Measurements from ENCODE around the gene TXNRD1. TPM values are rescaled to one million over a fixed set of nuclear protein-coding genes. Genes with fewer than 3 reads are reported as not detected.

The TXNRD1 gene
- total RNA-seq, 4 donors from 2014 or later: 76.0 to 141 (median 97.8) TPM

DNA sequence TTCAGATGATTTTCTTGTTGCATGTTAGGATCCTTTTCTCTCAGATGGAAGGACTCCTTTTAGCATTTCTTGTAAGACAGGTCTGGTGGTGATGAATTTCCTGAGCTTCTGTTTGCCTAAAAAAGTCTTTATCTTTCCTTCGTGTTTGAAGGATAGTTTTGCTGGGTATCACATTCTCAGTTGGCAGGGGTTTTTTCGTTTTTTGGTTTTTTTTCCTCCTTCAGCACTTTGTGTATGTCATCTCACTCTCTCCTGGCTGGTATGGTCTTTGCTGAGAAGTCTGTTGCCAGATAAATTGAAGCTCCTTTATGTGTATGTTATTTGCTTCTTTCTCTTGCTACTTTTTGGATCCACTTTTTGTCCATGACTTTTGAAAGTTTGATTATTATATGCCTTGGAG lies 15.6 kb upstream of the TXNRD1 start:
- Histone ChIP-seq H3K9me3 (no peaks in the 10 kb centered on the region), H3K27me3 (no peaks in the 10 kb centered on the region), H3K4me1 (no peaks in the 10 kb centered on the region), H3K36me3 (no peaks in the 10 kb centered on the region), H3K4me3 (no peak overlapping the region), H3K27ac (no peak overlapping the region)
- TF ChIP-seq, protein P1, sequence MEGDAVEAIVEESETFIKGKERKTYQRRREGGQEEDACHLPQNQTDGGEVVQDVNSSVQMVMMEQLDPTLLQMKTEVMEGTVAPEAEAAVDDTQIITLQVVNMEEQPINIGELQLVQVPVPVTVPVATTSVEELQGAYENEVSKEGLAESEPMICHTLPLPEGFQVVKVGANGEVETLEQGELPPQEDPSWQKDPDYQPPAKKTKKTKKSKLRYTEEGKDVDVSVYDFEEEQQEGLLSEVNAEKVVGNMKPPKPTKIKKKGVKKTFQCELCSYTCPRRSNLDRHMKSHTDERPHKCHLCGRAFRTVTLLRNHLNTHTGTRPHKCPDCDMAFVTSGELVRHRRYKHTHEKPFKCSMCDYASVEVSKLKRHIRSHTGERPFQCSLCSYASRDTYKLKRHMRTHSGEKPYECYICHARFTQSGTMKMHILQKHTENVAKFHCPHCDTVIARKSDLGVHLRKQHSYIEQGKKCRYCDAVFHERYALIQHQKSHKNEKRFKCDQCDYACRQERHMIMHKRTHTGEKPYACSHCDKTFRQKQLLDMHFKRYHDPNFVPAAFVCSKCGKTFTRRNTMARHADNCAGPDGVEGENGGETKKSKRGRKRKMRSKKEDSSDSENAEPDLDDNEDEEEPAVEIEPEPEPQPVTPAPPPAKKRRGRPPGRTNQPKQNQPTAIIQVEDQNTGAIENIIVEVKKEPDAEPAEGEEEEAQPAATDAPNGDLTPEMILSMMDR (IDR thresholded peaks at IDR 0.05): no peak
- no peak for TF ChIP-seq POLR2A (IDR thresholded peaks at IDR 0.05)
- intact Hi-C loops (cut with DNase I; ENCODE audit: low total_unique reads): loop anchor here (5.0 kb wide), 1 partner anchor 157 kb away; no protein-coding TSS in a partner anchor
- no peak for DNase-seq

DNA sequence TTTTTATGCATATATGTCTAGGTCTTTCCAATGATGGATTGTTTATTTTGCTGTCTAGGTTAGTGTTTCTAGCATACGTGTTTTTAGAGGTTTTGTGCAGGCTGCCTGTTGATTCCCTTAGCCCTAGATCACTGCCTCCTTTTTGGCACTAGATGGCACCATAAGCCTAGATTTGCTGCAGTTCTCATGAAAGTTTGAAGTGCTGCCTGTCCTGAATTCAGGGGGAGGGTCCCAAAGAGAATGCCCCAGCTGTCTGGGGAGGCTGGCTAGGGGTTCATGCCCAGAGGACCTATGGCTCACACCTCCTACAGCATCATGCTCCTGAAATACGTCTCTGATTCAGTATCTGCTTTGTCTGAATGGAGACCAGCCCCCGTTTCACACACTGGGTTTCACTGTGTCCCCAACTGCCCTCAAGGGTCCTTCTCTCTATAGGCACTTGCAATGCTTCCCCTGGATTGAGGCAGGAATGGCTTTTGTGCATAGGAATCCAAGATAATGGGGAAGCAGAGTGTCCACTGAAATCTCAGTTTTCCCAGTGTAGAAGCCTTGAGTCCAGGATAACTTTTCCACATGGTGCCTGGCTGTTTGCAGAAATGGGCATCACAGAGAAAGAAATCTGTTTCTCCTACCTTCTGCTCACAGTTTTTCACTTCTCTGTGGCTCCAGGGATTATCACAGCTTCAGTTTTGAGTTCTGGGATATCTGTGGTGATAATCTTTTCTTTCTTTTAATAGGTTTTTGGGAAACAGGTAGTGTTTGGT lies 14.2 kb upstream of the TXNRD1 start:
- no peaks in the 10 kb centered on the region for H3K36me3 ChIP-seq
- TF ChIP-seq, protein P1 (IDR thresholded peaks at IDR 0.05): peak; percentile 75 to 87 (median 84)
- no peak for TF ChIP-seq POLR2A (IDR thresholded peaks at IDR 0.05)
- intact Hi-C loops (cut with DNase I; ENCODE audit: low total_unique reads): loop anchor here (5.0 kb wide), 1 partner anchor 156 kb away; no protein-coding TSS in a partner anchor
- DNase-seq: peak in 1 of 2 donors; percentile 58
- H3K4me1 ChIP-seq: no peaks in the 10 kb centered on the region
- H3K27me3 ChIP-seq: no peaks in the 10 kb centered on the region
- H3K4me3 ChIP-seq: no peak overlapping the region
- H3K9me3 ChIP-seq: no peaks in the 10 kb centered on the region
- no peak overlapping the region for H3K27ac ChIP-seq

DNA sequence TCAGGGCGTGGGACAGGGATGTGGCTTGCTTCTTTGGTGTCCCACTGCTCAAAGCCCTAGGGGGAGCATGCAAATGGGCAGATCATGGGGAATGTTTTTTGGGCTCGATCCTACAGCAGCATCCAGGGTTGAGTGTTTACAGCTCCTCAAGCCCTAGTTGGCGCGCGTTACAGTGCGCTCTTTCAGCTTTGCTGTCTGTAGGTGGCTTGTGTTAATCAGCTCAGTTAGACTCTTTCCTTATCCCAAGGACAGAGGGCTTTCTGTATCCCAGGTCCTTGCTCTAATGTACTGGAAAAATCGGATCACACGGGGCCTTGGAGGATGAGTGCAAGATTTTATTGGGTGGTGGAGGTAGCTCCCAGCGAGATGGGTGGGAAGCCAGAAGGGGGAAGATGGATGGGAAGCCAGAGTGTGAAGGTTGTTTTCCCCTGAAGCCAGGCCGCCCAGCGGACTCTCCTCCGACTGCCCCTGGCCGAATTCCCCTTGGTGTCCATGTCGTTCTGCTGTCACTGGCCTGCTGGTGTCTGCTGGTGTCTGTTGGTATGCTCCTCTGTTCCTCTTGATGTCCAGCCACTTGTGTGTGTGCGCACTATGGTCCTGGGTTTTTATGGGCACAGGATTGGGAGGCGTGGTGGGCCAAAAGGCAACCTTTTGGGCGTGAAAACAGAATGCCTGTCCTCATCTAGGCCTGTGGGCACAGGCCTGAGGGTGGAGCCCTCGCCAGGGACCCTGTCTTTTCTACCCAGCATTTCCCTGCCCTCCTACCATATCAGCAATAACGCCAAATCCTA lies 10.7 kb upstream of the TXNRD1 start:
- TF ChIP-seq, protein P1 (IDR thresholded peaks at IDR 0.05): no peak
- TF ChIP-seq POLR2A (IDR thresholded peaks at IDR 0.05): no peak
- intact Hi-C loops (cut with DNase I; ENCODE audit: low total_unique reads): loop anchor here (5.0 kb wide), 1 partner anchor 152 kb away; no protein-coding TSS in a partner anchor
- Histone ChIP-seq H3K27me3 (no peaks in the 10 kb centered on the region), H3K4me3 (no peak overlapping the region), H3K4me1 (no peaks in the 10 kb centered on the region), H3K36me3 (no peaks in the 10 kb centered on the region), H3K9me3 (no peaks in the 10 kb centered on the region), H3K27ac (no peak overlapping the region)
- no peak for DNase-seq

DNA sequence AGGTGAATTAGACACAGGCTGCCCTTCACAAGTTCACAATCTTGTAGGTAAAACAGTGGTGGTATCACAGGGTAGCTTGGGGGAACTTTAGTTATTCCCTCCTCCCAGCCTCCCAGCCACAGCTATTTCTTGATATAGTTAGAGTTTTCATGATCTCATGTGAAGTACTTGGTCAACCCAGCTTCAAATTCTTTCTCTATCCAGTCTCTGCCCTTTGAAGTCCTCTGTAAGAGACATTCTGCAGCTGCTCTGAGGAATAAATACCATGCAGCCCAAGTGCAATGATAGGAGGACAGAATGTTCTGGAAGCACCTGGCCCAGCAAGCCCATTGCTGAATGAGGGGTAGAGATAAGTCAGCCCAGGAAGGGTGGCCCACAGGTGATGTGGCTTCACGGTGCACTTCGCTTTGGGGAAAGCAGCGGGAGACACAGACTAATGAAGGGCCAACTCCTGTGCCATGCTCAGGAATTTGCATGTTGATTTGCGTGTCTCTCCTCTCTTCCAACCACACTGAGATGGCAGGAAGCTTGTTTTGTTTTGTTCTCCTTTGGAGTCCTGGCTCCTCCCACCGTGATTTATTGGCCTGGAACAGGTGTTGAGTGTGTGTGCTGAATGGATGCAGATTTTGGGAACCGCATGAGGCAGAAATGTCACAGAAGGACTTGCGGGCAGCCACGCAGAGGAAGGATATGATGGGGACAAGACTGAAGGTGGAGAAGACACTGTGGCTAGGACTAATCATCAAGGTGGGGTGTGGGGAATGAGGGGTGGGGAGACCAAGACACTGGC lies 8.0 kb upstream of the TXNRD1 start:
- no peak overlapping the region for H3K27ac ChIP-seq
- intact Hi-C loops (cut with DNase I; ENCODE audit: low total_unique reads): no loop called here
- no peak for DNase-seq
- no peak for TF ChIP-seq POLR2A (IDR thresholded peaks at IDR 0.05)
- TF ChIP-seq, protein P1 (IDR thresholded peaks at IDR 0.05): no peak
- no peaks in the 10 kb centered on the region for H3K36me3 ChIP-seq
- H3K4me3 ChIP-seq: no peak overlapping the region
- no peaks in the 10 kb centered on the region for H3K9me3 ChIP-seq
- H3K27me3 ChIP-seq: no peaks in the 10 kb centered on the region
- no peaks in the 10 kb centered on the region for H3K4me1 ChIP-seq

Measured in uterus (tissue), 4 donors.